ENCODE measurements around the gene ARHGEF4.
"Not testable (repeated sequence)": the region's sequence is repeated elsewhere in the genome, so short reads cannot be mapped to it uniquely, and the experiment has no call there.

ARHGEF4 gene

GRCh38 chr2:130892793-130893785 is 56.4 kb downstream of the ARHGEF4 start:
- no peak for DNase-seq

- DNase-seq, result no peak
Observed at GRCh38 chr2:130894326-130894942, 57.7 kb downstream of the ARHGEF4 start.

GRCh38 chr2:130896813-130897212 is 60.1 kb downstream of the ARHGEF4 start:
- DNase-seq, result no peak

- DNase-seq, result no peak
Observed at GRCh38 chr2:130898553-130898952, 61.8 kb downstream of the ARHGEF4 start.

- DNase-seq, result no peak
Observed at GRCh38 chr2:130899306-130899705, 62.6 kb downstream of the ARHGEF4 start.

GRCh38 chr2:130901061-130901460 is 64.3 kb downstream of the ARHGEF4 start:
- DNase-seq, result no peak

GRCh38 chr2:130901626-130902025 is 64.9 kb downstream of the ARHGEF4 start:
- DNase-seq, result not testable (repeated sequence)

- no peak for DNase-seq
Observed at GRCh38 chr2:130908832-130909231, 72.1 kb downstream of the ARHGEF4 start.

- no peak for DNase-seq
Observed at GRCh38 chr2:130910931-130911330, 74.2 kb downstream of the ARHGEF4 start.

GRCh38 chr2:130911482-130911881 is 74.8 kb downstream of the ARHGEF4 start:
- DNase-seq, result peak; percentile 4

GRCh38 chr2:130911996-130912395 is 75.3 kb downstream of the ARHGEF4 start:
- no peak for DNase-seq

GRCh38 chr2:130912471-130912870 is 75.8 kb downstream of the ARHGEF4 start:
- DNase-seq, result no peak

- no peak for DNase-seq
Observed at GRCh38 chr2:130913891-130914290, 77.2 kb downstream of the ARHGEF4 start.

- no peak for DNase-seq
Observed at GRCh38 chr2:130915149-130915548, 78.4 kb downstream of the ARHGEF4 start.

- DNase-seq, result no peak
Observed at GRCh38 chr2:130915595-130916437, 79.1 kb downstream of the ARHGEF4 start.

GRCh38 chr2:130916438-130916705 is 79.7 kb downstream of the ARHGEF4 start:
- DNase-seq, result no peak

GRCh38 chr2:130917006-130917688 is 80.4 kb downstream of the ARHGEF4 start:
- no peak for DNase-seq

- DNase-seq, result no peak
Observed at GRCh38 chr2:130918393-130918792, 81.7 kb downstream of the ARHGEF4 start.

GRCh38 chr2:130920415-130921163 is 83.9 kb downstream of the ARHGEF4 start:
- peak; percentile 35 for DNase-seq

GRCh38 chr2:130921164-130921476 is 84.4 kb downstream of the ARHGEF4 start:
- DNase-seq, result no peak

- DNase-seq, result no peak
Observed at GRCh38 chr2:130922417-130922816, 85.7 kb downstream of the ARHGEF4 start.

GRCh38 chr2:130928385-130928784 is 91.7 kb downstream of the ARHGEF4 start:
- no peak for DNase-seq

Measured in NCI-H1105 treated with DMSO at 0.1 percent for 48 hours (cell line).